ENCODE data around the gene TPSG1. TPM values are rescaled to one million over a fixed set of nuclear protein-coding genes. Genes with fewer than 3 reads are reported as not detected.
"Not testable (repeated sequence)": the region's sequence is repeated elsewhere in the genome, so short reads cannot be mapped to it uniquely, and the experiment has no call there.

Gene TPSG1
- total RNA-seq, 1 experiment from 2014 or later = not detected

DNA sequence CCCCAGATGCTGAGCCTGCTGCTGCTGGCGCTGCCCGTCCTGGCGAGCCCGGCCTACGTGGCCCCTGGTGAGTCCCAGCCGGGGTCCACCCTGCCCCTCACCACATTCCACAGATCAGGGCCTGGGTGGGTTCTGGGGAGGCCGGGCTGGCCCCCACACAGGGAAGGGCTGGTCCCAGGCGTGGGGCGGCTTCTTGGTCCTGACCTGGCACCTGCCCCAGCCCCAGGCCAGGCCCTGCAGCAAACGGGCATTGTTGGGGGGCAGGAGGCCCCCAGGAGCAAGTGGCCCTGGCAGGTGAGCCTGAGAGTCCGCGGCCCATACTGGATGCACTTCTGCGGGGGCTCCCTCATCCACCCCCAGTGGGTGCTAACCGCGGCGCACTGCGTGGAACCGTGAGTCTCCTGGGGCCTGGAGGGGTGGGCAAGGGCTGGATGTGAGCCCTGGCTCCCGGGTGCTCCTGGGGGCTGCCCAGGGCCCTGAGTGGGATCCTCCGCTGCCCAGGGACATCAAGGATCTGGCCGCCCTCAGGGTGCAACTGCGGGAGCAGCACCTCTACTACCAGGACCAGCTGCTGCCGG is 31.3 kb upstream of the TPSG1 start:
- CTCF ChIA-PET = not testable (repeated sequence)

GRCh38 chr16:1255276-1256122 is 30.4 kb upstream of the TPSG1 start, which contains the start of gene TPSD1:
Gene TPSD1, plus strand, starts transcription at chr16:1256069. Its CDS starts 212 bp downstream, at chr16:1256281.
- H3K36me3 ChIP-seq (ENCODE audit: control insufficient read depth in 1 of 2, insufficient read depth in 2 of 2, low read length in 2 of 2); H2AFZ ChIP-seq (ENCODE audit: low read depth, low read length, poor library complexity, severe bottlenecking); H3K79me2 ChIP-seq (ENCODE audit: insufficient read depth, low read length); BruUV-seq (replicated peaks); CTCF ChIA-PET; H3K4me2 ChIP-seq (ENCODE audit: low read length); H3K9me2 ChIP-seq (ENCODE audit: insufficient read depth); H3K9me3 ChIP-seq (ENCODE audit: control insufficient read depth in 1 of 2, insufficient read depth in 1 of 2, low read depth in 1 of 2, low read length in 2 of 2); POLR2A ChIA-PET; H3K27ac ChIP-seq (ENCODE audit: low read depth, low read length); H3K27me3 ChIP-seq (ENCODE audit: insufficient read depth, low read length); H3K4me3 ChIP-seq (replicated peaks in 1 of 2; ENCODE audit: low read depth in 1 of 2, low read length in 2 of 2); intact Hi-C loops (cut with micrococcal nuclease); H3K9ac ChIP-seq (ENCODE audit: low read length); DNase-seq (ENCODE audit: low read depth, low spot score); H4K20me1 ChIP-seq (ENCODE audit: insufficient read depth); ATAC-seq: not testable (repeated sequence)
- RAD21 ChIA-PET (ENCODE audit: low non-redundant PET in 1 of 2, low total read pairs in 2 of 2, uncharacterized antibody in 2 of 2, unreplicated experiment in 2 of 2) = interaction anchor here in 1 of 2 experiments (0.6 kb wide), 1 partner anchor 16 kb away, joined by 3 read pairs; no protein-coding TSS in a partner anchor
- peaks cover 4 to 13% of the 10 kb centered on the region in 2 experiments; a peak in 3 of 4 replicates for H3K4me1 ChIP-seq (ENCODE audit: control insufficient read depth in 1 of 2, insufficient read depth in 2 of 2, low read length in 2 of 2)

More for the DNA sequence above, 31.3 kb upstream of the TPSG1 start:
- H3K79me2 ChIP-seq (ENCODE audit: insufficient read depth, low read length); H3K9me2 ChIP-seq (ENCODE audit: insufficient read depth); H3K27me3 ChIP-seq (ENCODE audit: insufficient read depth, low read length); H3K27ac ChIP-seq (ENCODE audit: low read depth, low read length); H2AFZ ChIP-seq (ENCODE audit: low read depth, low read length, poor library complexity, severe bottlenecking); H3K36me3 ChIP-seq (ENCODE audit: control insufficient read depth in 1 of 2, insufficient read depth in 2 of 2, low read length in 2 of 2); RAD21 ChIA-PET (ENCODE audit: low non-redundant PET in 1 of 2, low total read pairs in 2 of 2, uncharacterized antibody in 2 of 2, unreplicated experiment in 2 of 2); H3K4me3 ChIP-seq (replicated peaks in 1 of 2; ENCODE audit: low read depth in 1 of 2, low read length in 2 of 2); ATAC-seq; BruUV-seq (replicated peaks); H3K4me2 ChIP-seq (ENCODE audit: low read length); DNase-seq (ENCODE audit: low read depth, low spot score); POLR2A ChIA-PET; intact Hi-C loops (cut with micrococcal nuclease); H3K9ac ChIP-seq (ENCODE audit: low read length); H3K9me3 ChIP-seq (ENCODE audit: control insufficient read depth in 1 of 2, insufficient read depth in 1 of 2, low read depth in 1 of 2, low read length in 2 of 2); H4K20me1 ChIP-seq (ENCODE audit: insufficient read depth): not testable (repeated sequence)
- H3K4me1 ChIP-seq (ENCODE audit: control insufficient read depth in 1 of 2, insufficient read depth in 2 of 2, low read length in 2 of 2) = peaks cover 4 to 13% of the 10 kb centered on the region in 2 experiments; a peak in 3 of 4 replicates

GRCh38 chr16:1254821-1255220 is 29.8 kb upstream of the TPSG1 start:
- H3K9me2 ChIP-seq (ENCODE audit: insufficient read depth); H3K9ac ChIP-seq (ENCODE audit: low read length); CTCF ChIA-PET; H3K36me3 ChIP-seq (ENCODE audit: control insufficient read depth in 1 of 2, insufficient read depth in 2 of 2, low read length in 2 of 2); H4K20me1 ChIP-seq (ENCODE audit: insufficient read depth); H3K27me3 ChIP-seq (ENCODE audit: insufficient read depth, low read length); ATAC-seq; H3K4me2 ChIP-seq (ENCODE audit: low read length); BruUV-seq (replicated peaks); intact Hi-C loops (cut with micrococcal nuclease); H3K27ac ChIP-seq (ENCODE audit: low read depth, low read length); H3K79me2 ChIP-seq (ENCODE audit: insufficient read depth, low read length); POLR2A ChIA-PET; H3K4me3 ChIP-seq (replicated peaks in 1 of 2; ENCODE audit: low read depth in 1 of 2, low read length in 2 of 2); H3K9me3 ChIP-seq (ENCODE audit: control insufficient read depth in 1 of 2, insufficient read depth in 1 of 2, low read depth in 1 of 2, low read length in 2 of 2); H2AFZ ChIP-seq (ENCODE audit: low read depth, low read length, poor library complexity, severe bottlenecking); DNase-seq (ENCODE audit: low read depth, low spot score): not testable (repeated sequence)
- H3K4me1 ChIP-seq (ENCODE audit: control insufficient read depth in 1 of 2, insufficient read depth in 2 of 2, low read length in 2 of 2) = peaks cover 4 to 13% of the 10 kb centered on the region in 2 experiments; a peak in 3 of 4 replicates
- RAD21 ChIA-PET (ENCODE audit: low non-redundant PET in 1 of 2, low total read pairs in 2 of 2, uncharacterized antibody in 2 of 2, unreplicated experiment in 2 of 2) = interaction anchor here in 1 of 2 experiments (0.6 kb wide), 1 partner anchor 17 kb away, joined by 3 read pairs; no protein-coding TSS in a partner anchor

GRCh38 chr16:1253701-1254364 is 28.8 kb upstream of the TPSG1 start:
- DNase-seq (ENCODE audit: low read depth, low spot score); H3K9me2 ChIP-seq (ENCODE audit: insufficient read depth); POLR2A ChIA-PET; H3K79me2 ChIP-seq (ENCODE audit: insufficient read depth, low read length); H3K36me3 ChIP-seq (ENCODE audit: control insufficient read depth in 1 of 2, insufficient read depth in 2 of 2, low read length in 2 of 2); H4K20me1 ChIP-seq (ENCODE audit: insufficient read depth); H3K27ac ChIP-seq (ENCODE audit: low read depth, low read length); RAD21 ChIA-PET (ENCODE audit: low non-redundant PET in 1 of 2, low total read pairs in 2 of 2, uncharacterized antibody in 2 of 2, unreplicated experiment in 2 of 2); H3K27me3 ChIP-seq (ENCODE audit: insufficient read depth, low read length); H3K4me1 ChIP-seq (ENCODE audit: control insufficient read depth in 1 of 2, insufficient read depth in 2 of 2, low read length in 2 of 2); BruUV-seq (replicated peaks); CTCF ChIA-PET; H3K9ac ChIP-seq (ENCODE audit: low read length); intact Hi-C loops (cut with micrococcal nuclease); H3K4me2 ChIP-seq (ENCODE audit: low read length); H3K9me3 ChIP-seq (ENCODE audit: control insufficient read depth in 1 of 2, insufficient read depth in 1 of 2, low read depth in 1 of 2, low read length in 2 of 2); H2AFZ ChIP-seq (ENCODE audit: low read depth, low read length, poor library complexity, severe bottlenecking); H3K4me3 ChIP-seq (replicated peaks in 1 of 2; ENCODE audit: low read depth in 1 of 2, low read length in 2 of 2): not testable (repeated sequence)
- peak; percentile 80 for ATAC-seq
